GDM1 (cell line): ENCODE results near the gene DICER1.

Source experiments
- DNase-seq: peaks from one replicate; lab custom pipeline; 2025; lab: John Stamatoyannopoulos, UW

DICER1 gene

GRCh38 chr14:95037273-95037672 lies 120.1 kb downstream of the DICER1 start:
- no peak for DNase-seq
